MV-4-11 (cell line): ENCODE measurements around the gene TNXB.
"Not testable (repeated sequence)": the region's sequence is repeated elsewhere in the genome, so short reads cannot be mapped to it uniquely, and the experiment has no call there.

ENCODE experiments used
- DNase-seq: peaks from one replicate; lab custom pipeline; 2025; lab: John Stamatoyannopoulos, UW

The TNXB gene

DNA sequence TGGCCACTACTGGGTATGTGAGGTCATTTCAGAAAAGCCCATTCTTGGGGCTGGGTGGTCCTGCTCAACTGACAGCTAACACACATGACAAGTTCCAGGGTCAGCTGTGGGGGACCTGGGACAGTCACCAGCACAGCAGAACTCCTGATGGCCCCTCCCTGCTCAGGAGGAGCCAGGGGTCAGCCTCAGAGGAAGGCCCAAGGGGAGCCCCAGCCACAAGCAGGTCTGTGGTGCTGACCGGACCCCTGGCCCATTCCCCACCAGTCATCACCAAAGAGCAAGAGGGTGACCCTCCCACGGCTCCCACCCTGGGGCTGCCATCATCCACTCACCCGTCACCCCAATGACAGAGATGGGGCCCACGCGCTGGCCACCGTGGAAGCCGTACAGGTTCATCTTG is 52.9 kb downstream of the TNXB start:
- DNase-seq, result no peak

DNA sequence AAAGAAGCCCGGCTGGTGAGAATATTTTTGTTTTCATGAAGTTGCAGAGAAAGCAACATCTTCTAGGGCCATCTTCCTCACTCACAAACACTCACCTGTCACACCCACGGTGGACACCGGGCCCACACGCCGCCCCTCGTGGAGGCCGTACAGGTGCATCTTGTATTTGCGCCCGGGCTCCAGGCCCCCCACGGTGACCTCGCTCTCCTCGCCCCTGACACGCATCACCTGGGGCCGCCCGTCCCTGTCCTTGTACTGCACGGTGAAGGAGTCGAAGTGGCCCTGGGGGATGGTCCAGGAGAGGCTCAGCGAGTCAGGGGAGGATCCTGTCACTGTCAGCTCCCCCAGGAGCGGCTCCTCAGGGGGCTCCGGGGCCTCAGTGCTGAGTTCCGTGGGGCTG is 53.4 kb downstream of the TNXB start:
- not testable (repeated sequence) for DNase-seq

DNA sequence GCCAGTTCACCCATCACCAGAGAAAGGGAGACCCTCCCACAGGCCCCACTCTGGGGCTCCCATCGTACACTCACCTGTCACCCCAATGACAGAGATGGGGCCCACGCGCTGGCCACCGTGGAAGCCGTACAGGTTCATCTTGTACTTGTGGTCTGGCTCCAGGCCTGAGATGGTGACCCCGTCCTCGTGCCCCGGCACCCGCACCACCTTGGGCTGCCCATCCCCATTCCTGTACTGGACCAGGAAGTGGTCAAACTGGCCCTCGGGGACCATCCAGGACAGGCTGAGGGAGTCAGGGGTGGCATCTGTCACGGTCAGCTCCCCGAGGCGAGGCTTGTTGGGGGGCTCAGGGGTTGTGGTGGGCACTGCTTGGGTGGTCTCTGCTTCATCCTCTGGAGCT is 55.8 kb downstream of the TNXB start:
- DNase-seq, result not testable (repeated sequence)

DNA sequence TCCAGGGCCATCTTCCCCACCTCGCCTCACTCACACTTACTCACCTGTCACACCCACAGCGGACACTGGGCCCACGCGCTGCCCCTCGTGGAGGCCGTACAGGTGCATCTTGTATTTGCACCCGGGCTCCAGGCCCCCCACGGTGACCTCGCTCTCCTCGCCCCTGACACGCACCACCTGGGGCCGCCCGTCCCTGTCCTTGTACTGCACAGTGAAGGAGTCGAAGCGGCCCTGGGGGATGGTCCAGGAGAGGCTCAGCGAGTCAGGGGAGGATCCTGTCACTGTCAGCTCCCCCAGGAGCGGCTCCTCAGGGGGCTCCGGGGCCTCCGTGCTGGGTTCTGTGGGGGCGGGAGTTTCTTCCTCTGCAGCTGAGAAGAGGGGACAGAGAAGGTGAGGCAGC is 56.5 kb downstream of the TNXB start:
- not testable (repeated sequence) for DNase-seq

DNA sequence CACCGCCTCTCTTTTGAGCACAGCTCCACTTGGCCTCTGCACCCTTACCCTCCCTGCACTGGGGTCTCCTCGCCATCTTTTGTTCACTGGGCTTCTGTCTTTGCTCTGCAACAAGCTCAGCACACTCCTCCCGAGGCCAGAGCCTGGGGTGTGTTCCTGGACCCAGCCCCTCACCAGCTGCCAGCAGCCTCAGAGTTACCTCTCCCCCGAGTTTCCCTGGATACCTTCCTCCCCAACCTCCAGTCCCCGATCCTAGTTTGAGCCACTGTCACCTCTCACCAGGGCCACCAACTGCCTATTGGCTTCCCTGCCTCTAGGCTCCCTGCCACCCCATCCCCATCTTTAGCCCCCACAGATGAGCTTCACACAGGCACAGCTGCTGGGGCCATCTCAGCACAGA is 58.6 kb downstream of the TNXB start:
- no peak for DNase-seq

DNA sequence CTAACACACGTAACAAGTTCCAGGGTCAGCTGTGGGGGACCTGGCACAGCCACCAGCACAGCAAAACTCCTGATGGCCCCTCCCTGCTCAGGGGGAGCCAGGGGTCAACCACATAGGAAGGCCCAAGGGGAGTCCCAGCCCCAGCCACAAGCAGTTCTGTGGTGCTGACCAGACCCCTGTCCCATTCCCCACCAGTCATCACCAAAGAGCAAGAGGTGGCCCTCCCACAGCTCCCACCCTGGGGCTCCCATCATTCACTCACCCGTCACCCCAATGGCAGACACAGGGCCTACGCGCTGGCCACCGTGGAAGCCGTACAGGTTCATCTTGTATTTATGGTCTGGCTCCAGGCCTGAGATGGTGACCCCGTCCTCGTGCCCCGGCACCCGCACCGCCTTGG is 59.4 kb downstream of the TNXB start:
- not testable (repeated sequence) for DNase-seq

DNA sequence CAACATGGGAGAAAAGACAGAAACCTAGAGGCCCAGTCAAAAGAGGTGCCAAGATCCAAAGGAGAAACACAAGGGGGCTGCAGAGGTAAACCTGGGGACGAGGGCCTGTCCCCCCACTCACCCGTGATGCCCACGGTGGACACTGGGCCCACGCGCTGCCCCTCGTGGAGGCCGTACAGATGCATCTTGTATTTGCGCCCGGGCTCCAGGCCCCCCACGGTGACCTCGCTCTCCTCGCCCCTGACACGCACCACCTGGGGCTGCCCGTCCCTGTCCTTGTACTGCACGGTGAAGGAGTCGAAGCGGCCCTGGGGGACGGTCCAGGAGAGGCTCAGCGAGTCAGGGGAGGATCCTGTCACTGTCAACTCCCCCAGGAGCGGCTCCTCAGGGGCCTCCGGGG is 60.0 kb downstream of the TNXB start:
- DNase-seq, result not testable (repeated sequence)

DNA sequence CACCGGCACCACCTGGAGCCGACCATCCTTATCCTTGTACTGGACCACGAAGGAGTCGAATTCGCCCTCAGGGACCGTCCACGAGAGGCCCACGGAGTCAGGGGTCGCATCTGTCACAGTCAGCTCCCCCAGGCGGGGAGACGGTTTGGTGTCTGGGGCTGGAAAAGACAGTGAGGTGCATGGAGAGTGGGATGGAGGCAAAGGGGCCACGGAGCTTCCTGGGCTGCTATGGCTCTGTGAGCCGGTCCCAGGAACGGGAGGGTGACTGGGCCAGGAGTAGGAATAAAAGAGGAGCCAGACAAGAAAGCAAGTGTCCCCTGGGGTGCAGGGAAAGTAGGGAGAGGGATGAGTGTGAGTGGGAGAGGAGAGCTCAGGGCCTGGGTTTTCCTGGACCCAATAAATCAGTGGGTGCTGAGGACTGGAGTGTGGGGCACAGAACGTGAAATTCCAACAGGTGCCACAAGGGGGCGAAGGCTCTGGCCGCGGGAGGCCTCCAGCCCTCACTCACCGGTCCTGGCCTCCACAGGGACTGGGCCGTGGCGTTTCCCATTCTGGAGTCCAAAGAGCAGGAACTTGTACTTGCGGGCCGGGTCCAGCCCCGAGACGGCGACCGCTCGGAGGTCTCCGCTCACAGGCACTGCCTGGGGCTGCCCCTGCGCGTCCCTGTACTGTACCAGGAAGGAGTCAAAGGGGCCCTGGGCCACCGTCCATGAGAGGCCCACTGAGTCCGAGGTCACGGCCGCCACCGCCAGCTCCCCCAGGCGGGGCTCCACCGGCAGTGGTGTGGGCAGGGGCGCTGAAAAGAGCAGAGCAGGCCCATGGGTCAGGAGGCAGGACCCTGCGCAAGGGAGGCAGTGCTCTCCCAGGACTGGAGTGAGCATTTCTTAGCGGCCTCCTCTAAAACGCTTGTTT is 61.0 kb downstream of the TNXB start:
- DNase-seq, result no peak

DNA sequence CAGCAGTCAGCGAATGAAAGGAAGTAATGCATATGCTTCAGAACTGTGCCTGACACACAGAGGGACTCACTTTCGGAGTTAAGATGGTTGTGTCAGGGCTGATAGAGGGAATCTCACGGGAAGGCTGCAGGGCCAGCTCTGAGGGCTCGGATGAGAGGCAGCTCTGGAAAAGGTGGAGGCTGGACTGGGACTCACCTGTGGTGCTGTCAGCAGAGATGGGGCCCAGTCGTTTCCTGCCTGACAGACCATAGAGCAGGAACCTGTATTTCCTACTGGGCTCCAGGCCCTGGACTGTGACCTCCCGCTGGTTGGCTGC is 61.6 kb downstream of the TNXB start:
- DNase-seq, result no peak

DNA sequence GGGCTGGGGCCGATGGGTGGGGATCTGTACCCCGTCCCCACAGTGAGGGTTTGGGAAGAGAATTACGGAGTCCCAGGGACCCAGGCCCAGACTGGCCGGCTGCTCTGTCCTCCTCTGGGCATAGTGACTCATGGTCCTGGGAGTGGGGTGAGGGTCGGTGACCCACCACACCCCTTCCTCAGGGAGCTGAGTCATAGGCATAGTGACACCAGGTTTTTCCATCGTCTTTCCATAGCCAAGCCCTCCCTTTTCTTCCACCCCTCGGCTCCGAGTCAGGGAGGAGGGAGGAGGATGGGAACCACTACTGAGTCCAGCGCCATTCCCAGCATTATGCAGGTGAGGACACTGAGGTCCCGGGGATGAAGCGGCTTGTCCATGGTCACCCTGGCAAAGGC is 62.1 kb downstream of the TNXB start:
- no peak for DNase-seq

DNA sequence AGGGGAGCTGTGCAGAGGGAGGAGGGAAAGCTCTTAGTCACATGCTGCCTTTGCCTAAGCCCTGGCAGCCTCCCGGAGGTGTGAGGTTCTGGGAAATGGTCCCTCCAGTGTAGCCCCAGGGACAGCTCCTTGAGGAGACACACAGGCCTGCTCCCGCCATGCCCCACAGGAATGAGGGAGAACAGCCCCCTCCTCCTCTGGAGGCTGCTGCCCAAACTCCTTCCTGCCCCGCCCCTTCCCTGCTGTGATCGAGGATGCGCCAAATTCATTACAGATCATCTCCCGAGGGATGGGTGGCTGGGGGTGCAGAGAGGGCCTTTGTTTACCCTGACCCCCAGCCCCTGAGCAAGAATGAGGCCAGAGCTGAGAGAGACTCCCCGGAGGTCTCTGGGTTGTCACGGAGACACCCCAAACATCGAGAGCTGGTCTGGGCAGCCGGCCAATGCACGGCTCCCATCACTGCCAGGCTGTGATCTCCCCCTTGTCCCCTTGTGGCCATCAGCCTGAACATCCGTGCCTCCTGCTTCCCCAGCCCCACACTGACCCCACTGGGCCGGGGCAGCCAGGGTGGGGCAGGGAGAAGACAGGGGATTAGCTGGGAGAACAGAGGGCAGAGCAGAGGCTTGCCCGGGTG is 62.6 kb downstream of the TNXB start:
- DNase-seq, result no peak

DNA sequence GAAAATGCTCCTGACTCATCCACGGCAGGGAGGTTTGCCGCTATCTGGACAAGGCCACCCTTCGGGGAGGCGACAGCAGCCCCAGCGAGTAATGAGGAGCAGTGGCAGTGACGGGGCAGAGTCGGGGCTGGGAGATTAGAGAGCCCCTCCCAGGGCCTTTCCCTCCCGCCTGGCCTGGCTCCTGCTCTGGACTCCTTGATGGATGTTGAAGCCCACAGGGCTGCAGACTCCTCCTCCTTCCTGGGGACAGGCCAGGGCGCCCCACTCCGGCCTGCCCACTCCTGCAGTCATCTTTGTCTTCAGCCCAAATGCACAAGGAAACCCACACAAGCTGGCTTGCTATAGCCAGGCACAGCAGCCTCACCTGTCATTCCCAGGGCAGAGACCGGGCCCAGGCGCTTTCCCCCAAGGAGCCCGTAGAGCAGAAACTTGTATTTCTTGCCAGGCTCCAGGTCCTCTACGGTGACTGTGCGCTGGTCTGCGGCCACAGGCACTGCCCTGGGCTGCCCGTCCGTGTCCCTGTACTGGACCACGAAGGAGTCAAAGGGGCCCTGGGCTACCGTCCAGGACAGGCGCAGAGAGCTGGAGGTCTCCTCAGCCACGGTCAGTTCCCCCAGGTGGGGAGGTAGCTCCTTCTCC is 63.2 kb downstream of the TNXB start:
- DNase-seq, result no peak

DNA sequence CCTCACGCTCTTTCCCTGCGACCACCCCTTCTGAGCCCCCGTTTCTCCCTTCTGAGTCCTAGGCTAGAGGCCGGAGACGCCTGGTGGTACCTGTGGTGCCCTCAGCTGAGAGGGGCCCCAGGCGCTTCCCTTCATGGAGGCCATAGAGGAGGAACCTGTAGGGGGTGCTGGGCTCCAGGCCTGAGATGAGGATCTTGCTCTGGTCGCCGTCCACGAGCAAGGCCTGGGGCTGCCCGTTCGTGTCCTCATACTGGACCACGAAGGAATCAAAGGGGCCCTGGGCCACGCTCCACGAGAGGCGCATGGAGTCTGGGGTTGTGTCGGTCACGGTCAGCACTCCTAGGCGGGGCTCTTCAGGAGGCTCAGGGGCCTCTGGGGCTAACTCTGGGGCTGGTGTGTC is 64.2 kb downstream of the TNXB start:
- DNase-seq, result not testable (repeated sequence)

DNA sequence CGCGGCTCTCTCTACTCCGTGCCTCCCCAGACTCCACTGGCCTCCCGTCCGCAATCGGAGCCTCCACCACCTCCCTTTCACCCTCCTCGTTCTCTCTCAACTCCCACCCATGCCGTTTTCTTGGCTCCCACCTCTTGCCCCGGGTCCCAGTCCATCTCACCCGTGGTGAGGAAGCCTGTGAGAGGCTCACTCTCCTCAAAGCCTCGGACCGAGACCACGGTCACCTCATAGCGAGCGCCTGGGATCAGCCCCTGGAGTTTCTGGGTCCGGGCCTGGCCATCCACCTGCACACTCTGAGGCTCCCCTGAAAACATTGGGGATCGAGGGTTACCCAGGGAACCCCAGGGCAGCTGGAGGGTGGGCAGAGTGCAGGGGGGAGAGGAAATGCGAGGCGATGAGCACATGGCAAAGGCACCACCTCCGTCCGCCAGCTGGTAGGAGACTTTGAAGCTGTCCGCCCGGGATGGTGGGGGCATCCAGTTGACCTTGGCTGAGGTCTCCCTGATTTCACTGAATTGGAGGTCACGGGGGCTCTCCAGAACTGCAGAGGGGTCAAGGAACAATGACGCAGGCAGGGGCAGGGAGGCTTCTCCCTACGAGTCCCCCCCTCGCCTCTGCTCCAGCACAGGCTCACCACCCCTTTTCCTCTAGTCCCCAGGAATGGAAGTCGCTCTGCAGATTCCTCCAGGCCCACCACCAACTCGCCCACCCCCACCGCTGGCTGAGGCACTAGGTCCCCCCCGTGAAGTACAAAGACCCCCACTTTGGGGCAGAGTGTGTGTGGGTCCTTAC is 65.4 kb downstream of the TNXB start:
- not testable (repeated sequence) for DNase-seq

DNA sequence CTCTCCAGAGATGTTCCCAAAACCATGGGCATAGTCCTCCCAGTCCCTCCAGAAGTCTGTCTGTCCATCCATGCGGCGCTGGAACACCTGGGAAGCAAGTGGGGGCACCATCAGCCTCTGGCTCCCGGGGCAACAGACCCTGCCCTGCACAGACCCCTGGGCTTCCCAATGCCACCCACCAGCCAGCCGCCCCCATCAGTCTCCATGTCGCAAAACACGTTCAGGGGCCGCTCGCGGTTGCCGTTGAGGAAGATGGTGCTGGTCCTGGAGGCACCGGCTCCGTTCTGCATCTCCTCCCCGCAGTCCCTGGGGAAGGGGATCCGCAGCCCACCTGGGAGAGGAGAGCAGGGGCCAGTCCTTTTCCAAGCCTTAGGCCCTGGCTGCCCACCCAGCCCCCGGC is 66.9 kb downstream of the TNXB start:
- DNase-seq, result not testable (repeated sequence)

DNA sequence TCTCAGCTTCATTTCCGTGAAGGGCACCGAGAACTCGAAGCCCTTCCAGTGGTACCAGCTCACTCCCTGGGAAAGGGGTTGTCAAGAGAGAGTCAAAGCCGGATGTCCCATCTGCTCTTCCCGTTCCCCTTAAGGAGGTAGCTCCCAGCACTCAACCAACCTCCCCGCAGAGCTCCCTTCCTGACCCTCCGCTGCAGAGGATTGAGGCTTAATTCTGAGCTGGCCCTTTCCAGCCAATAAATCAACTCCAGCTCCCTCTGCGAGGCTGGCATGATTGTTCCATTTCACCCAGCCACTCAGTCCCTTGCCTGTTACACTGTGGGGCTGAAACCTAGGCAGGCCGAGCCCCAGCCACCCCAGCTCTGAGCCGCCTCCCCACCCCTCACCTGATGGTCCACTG is 67.8 kb downstream of the TNXB start:
- DNase-seq, result not testable (repeated sequence)

DNA sequence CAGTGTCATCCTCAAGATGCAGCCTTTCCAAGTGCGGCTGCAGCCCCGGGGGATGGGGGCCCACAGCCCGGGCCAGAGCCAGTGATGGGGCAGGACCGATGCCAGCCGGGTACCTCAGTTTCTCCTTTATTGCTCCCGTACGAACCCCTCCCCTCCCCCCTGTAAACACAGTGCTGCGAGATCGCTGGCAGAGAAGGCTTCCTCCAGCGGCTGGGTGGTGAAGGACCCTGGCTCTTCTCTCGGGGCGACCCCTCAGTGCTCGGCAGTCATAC is 68.2 kb downstream of the TNXB start:
- DNase-seq, result not testable (repeated sequence)

DNA sequence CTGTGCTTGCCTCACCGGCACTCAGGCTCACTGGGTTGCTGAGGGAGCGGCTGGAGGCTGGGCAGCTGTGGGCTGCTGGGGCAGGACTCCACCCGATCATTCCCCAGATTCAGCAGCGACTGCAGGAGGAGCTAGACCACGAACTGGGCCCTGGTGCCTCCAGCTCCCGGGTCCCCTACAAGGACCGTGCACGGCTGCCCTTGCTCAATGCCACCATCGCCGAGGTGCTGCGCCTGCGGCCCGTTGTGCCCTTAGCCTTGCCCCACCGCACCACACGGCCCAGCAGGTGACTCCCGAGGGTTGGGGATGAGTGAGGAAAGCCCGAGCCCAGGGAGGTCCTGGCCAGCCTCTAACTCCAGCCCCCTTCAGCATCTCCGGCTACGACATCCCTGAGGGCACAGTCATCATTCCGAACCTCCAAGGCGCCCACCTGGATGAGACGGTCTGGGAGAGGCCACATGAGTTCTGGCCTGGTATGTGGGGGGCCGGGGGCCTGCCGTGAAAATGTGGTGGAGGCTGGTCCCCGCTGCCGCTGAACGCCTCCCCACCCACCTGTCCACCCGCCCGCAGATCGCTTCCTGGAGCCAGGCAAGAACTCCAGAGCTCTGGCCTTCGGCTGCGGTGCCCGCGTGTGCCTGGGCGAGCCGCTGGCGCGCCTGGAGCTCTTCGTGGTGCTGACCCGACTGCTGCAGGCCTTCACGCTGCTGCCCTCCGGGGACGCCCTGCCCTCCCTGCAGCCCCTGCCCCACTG is 68.7 kb downstream of the TNXB start:
- not testable (repeated sequence) for DNase-seq

DNA sequence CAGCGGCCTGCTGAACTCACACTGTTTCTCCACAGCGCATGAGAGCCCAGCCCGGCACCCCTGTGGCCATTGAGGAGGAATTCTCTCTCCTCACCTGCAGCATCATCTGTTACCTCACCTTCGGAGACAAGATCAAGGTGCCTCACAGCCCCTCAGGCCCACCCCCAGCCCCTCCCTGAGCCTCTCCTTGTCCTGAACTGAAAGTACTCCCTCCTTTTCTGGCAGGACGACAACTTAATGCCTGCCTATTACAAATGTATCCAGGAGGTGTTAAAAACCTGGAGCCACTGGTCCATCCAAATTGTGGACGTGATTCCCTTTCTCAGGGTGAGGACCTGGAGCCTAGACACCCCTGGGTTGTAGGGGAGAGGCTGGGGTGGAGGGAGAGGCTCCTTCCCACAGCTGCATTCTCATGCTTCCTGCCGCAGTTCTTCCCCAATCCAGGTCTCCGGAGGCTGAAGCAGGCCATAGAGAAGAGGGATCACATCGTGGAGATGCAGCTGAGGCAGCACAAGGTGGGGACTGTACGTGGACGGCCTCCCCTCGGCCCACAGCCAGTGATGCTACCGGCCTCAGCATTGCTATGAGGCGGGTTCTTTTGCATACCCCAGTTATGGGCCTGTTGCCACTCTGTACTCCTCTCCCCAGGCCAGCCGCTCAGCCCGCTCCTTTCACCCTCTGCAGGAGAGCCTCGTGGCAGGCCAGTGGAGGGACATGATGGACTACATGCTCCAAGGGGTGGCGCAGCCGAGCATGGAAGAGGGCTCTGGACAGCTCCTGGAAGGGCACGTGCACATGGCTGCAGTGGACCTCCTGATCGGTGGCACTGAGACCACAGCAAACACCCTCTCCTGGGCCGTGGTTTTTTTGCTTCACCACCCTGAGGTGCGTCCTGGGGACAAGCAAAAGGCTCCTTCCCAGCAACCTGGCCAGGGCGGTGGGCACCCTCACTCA is 69.5 kb downstream of the TNXB start:
- DNase-seq, result not testable (repeated sequence)

DNA sequence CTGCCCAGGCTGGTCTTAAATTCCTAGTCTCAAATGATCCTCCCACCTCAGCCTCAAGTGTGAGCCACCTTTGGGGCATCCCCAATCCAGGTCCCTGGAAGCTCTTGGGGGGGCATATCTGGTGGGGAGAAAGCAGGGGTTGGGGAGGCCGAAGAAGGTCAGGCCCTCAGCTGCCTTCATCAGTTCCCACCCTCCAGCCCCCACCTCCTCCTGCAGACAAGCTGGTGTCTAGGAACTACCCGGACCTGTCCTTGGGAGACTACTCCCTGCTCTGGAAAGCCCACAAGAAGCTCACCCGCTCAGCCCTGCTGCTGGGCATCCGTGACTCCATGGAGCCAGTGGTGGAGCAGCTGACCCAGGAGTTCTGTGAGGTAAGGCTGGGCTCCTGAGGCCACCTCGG is 70.3 kb downstream of the TNXB start:
- not testable (repeated sequence) for DNase-seq
